Measurements from ENCODE around the gene ZNF184.
A peak's percentile ranks its signal among the peaks of the same experiment; 100 is the strongest.

The ZNF184 gene

DNA sequence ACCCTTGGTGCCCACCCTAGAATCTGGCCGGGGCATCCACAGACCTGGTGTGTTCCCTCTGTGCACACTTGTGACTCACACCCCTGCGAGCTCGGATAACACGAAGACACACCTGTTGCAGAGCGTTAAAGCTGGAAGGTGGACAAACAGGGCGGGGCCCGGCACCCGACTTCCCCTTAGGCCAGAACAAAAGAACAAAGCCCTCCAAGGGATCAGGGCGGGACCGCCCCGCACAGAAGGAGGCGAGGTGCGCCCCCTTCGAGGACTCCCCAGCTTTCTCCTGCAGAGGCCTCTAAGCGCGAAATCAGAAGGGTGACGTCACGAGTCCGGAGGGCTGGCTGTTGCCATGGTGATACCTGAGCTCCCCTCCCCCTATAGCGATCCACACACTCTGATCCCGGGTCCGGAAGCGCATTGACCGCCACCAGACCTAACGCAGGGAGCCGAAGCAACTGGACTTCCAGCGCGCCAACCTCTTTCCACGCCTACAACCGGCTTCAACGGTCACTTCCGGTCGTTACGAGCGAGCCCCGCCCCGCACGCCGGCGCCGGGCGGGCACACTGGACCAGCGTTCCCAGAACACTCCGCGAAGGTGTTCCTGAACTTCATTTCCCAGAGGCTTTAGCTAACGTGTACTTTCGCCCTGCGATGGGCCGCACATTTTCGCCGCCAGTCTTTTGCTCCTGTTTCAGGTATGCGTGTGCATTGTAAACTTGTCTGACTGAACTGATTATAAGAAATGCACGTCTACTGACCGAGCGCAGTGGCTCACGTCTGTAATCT lies at the start of gene ZNF184:
ZNF184 (minus strand) TSS at position 489 of the 784 bp plus-strand sequence. CDS start 811 bp downstream, outside the sequence.
- H3K4me3 ChIP-seq (ENCODE audit: low read depth, low read length): peak within 1 kb of the TSS; percentile 95

GRCh38 chr6:27518881-27519795 lies 46.2 kb upstream of the ZNF184 start:
- peak overlapping the region; percentile 94 for H3K4me3 ChIP-seq (ENCODE audit: low read depth, low read length)

DNA sequence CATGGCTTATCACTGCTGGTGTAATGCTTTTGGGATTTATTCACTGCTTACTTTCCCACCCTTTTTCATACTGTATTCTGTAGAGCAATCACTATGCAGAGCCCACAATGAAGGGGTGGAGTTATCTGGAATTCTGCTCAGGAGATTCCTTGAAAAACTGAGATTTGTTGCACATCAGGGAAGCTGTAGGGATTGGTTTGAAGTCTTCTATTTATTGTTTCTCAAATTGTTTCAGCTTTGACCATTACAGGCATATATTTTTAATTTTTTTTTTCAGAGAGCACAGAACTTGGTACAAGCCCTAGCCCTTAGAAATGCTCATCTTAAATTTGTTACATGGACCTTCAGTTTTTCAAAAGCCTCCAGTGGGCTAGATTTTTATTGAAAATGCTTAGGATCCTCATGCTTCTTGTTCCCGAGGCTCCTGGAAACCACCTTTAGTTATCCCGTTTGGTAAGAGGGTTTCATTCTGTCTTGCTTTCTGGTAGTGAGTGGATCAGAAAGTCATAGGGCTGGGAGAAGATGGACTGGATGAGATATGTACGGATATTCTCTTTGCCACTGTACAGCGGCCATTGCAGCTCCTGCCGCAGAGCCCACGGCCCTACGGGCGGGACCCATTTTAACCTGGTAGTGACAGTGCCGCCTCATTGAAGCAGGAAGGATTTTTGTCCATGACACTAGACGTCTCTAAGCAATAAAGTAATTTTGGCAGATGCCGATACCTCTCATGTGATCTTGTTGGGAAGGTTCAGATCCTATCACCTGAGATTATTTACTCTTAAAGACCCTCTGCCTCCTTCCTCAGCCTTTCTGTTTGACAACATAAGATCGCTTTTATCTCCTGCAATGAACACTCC lies 45.3 kb upstream of the ZNF184 start:
- peak overlapping the region; percentile 94 for H3K4me3 ChIP-seq (ENCODE audit: low read depth, low read length)

DNA sequence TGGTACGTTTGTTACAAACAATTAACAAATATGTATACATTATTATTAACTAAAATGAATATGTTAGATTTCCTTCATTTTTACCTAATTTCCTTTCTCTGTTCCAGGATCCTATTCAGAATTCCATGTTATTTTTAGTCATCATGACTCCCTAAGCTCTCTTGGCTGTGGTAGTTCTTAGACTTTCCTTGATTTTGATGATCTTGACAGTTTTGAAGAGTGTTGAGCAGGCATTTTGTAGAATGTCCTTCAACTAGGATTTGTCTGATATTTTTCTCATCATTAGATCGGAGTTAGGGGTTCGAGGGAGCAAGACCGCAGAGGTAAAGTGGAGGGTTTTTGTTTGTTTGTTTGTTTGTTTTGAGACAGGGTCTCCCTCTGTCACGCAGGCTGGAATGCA lies 44.3 kb upstream of the ZNF184 start:
- H3K4me3 ChIP-seq (ENCODE audit: low read depth, low read length): no peak overlapping the region

DNA sequence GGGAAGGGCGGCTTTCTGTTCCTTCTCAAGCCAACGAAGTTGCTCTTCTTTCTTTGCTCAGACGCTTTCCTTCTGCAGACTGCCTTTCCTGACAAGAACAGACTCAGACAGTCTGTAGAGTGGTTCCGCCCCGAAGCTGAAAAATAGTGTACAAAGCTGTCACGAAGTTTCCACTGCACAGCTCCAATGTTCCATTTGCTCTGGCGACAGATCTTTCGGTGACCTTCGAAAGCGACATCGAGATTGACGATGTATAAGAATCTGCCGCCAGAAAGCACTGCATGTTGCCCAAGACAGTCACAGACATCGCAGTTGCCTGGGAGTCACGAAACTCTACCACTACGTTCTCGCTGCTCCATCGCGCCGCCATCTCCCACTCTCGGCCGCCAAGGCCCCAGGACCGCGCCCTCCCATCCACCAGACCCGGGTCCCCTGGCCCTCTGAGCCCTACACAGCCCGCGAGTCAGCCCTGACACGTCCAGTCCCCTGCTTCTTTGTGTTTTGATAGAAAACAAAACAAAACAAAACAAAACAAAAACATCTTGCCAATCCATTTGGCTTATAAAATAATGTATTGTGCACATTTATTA lies 42.1 kb upstream of the ZNF184 start:
- H3K4me3 ChIP-seq (ENCODE audit: low read depth, low read length): peak overlapping the region; percentile 24

GRCh38 chr6:27512525-27512924 lies 39.6 kb upstream of the ZNF184 start:
- H3K4me3 ChIP-seq (ENCODE audit: low read depth, low read length): no peak overlapping the region

- H3K4me3 ChIP-seq (ENCODE audit: low read depth, low read length): no peak overlapping the region
These were observed 34.4 kb upstream of the ZNF184 start for GRCh38 chr6:27507041-27507956.

DNA sequence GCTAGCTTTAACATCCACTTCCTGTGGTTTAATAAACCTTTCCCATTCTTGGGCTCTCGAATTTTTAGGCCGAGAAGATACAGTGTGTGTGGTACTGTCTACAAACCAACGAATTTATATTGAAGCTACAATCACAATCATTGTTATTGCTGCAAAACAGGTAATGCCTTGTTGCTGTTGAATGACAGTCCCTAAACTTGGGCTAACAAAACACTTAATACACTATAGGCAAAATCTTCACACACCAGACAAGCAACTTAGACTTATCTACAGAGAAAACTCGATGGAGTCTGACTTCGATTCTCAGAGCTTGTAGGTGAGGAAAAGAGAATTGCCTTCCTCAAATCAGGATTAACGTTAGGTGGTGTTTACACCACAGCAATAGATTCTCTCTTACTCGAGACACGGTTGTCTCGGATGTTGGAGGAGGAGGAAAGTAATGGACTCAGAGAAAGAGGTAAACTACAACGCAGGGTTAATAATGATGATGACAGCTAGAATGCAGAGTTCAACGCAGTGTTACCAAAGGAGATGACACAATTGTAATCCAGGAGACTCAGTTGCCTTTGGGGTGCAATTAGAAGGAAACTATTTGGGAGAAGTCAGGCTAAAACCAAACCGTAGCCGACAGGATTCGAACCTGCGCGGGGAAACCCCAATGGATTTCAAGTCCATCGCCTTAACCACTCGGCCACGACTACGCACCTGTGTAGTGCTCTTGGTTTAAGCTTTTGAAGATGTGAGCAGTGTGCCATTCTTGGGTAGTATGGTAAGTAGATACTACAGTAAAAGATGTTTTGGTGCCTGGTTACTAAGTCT lies 32.5 kb upstream of the ZNF184 start:
- no peak overlapping the region for H3K4me3 ChIP-seq (ENCODE audit: low read depth, low read length)

DNA sequence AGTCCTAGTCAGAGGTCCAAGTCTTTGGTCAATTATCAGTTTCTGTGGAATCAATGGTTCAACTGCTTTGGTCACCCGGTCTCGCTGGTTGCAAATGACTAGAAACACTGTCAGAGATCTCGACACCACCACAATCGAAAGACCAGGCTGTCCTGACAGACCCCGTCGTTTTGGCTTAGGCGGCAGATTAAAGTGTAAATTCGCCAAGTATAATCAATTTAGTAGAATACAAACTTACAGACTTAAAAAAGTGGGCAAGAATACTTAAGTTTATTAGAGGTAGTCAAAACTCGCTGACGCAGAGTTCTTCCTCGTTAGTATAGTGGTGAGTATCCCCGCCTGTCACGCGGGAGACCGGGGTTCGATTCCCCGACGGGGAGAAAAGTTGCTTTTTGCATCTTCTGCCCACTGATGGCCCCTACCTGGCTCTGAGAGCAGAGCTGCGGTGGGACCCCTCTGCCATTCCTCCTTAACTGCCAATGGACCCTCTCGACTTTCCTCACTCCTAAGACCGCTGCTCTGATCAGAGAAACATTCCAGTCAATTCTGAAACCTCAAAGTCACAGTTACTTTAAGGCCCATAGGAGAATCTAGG lies 30.6 kb upstream of the ZNF184 start:
- peak overlapping the region; percentile 93 for H3K4me3 ChIP-seq (ENCODE audit: low read depth, low read length)

- H3K4me3 ChIP-seq (ENCODE audit: low read depth, low read length): peak overlapping the region; percentile 93
These were observed 29.9 kb upstream of the ZNF184 start for GRCh38 chr6:27502508-27503435.

DNA sequence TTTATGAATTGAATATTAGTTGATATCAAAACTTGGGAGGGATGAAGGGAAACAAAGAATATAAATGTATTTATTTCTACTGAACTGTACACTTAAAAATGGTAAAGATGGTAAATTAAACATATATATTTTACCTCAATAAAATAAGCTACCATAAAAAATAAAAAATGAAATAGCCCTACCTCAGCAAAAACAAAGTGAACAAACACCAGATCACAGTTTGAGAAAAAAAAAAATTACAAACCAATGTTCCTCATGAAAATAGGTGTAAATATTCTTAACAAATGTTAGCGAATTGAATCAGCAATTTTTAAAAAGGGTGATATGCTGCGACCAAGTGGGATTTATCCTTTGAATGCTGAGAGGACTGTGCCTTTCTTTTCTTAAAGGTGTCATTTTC lies 28.3 kb upstream of the ZNF184 start:
- no peak overlapping the region for H3K4me3 ChIP-seq (ENCODE audit: low read depth, low read length)

- peak overlapping the region; percentile 20 for H3K4me3 ChIP-seq (ENCODE audit: low read depth, low read length)
These were observed 27.3 kb upstream of the ZNF184 start for GRCh38 chr6:27500177-27500576.

DNA sequence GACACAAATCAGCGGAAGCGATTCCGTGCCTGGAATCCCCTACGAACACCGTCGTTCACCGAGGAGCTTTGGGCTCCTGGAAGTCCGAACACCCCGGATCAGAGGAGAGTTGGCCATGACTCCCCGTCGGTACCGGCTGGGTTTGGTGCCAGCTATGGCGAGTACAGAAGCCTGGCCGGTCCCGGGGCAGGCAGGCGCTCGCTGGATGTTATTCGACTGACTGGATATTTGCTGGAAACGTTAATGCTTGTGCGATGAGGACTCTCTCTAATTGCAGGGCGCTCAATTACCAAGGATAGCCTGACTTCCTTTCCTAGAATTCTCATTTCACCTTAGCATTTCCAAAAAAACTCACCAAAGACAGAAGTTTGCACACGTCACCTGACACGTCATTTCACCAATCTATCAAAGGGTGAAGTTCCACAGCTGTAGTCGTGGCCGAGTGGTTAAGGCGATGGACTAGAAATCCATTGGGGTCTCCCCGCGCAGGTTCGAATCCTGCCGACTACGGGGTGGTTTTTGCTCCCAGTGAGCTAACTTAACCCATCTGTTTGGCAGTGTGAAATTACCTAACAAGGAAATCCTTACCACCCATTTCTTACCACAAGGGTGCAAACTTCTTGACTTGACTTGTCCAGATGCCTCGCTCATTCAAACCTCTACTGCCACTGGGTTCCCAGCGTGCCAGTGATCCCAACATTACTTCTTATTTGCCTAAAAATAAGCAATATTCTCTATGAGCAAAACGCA lies 22.7 kb upstream of the ZNF184 start:
- peak overlapping the region; percentile 76 for H3K4me3 ChIP-seq (ENCODE audit: low read depth, low read length)

DNA sequence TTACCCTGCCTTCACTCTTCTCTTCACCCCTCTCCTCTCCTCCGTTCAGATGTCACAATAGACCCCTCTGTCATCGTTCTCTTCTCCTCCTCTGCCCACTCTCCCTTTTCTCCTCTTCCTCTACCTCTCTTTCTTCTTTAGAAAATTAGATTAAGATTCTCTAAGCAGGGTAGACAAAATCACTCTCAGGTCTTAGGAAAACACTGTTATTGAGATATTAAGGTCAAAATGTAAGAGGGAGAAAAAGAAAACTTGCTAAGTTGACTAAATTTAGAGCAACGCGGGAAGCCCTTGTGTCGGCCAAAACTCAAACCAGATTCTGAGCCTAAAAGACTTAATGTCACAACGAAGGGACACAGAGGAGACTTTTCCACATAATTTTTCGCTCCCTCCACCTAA lies 22.1 kb upstream of the ZNF184 start:
- peak overlapping the region; percentile 76 for H3K4me3 ChIP-seq (ENCODE audit: low read depth, low read length)

DNA sequence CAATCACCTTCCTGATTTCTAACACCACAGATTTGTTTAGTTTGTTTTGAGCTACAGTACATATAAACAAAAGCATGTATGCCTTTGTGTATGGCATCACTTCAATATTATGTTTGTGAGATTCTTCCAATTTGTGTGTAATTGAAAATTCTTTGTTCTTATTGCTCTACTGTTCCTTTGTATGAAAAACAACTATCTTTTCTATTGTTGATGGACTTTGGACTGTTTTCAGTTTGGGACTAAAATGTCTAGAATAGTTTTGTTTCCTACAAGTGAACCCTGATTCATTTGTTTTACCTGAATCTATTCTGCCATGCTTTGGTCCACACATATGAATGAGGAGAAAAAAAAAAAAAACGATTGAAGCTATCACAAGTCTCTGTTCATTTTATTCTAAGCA lies 21.2 kb upstream of the ZNF184 start:
- no peak overlapping the region for H3K4me3 ChIP-seq (ENCODE audit: low read depth, low read length)

DNA sequence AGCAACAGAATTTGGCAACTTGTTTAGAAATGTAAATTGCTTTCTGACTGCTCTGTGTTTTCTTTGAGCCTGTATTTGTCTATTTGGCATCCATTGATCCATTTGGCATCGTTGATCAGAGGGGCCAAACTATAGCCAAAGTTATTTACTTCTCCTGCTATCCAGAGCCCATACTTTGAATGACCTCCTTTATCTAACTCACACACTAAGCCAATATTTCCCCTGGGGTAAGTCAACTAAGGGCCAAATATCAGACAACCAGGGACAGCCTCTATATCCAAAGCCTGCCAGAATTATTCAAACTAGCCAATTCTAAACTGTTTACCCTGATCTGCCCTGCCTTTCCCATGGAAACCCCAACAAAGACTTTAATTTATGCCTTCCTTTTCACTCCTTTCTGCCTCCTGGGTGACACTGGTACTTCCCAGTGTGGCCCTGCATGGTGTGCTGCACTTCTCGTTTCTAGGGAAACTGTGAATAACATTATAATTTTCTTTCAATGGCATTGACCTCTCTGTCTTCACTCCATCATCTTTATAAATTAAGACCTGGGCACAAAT lies 19.8 kb upstream of the ZNF184 start:
- no peak overlapping the region for H3K4me3 ChIP-seq (ENCODE audit: low read depth, low read length)
